ENCODE data around the gene UGT8. TPM values are rescaled to one million over a fixed set of nuclear protein-coding genes. Genes with fewer than 3 reads are reported as not detected.
"Not testable (repeated sequence)": the region's sequence is repeated elsewhere in the genome, so short reads cannot be mapped to it uniquely, and the experiment has no call there.

UGT8 gene
- total and polyA plus RNA-seq, 2 donors, result 0.19 to 0.30 TPM

DNA sequence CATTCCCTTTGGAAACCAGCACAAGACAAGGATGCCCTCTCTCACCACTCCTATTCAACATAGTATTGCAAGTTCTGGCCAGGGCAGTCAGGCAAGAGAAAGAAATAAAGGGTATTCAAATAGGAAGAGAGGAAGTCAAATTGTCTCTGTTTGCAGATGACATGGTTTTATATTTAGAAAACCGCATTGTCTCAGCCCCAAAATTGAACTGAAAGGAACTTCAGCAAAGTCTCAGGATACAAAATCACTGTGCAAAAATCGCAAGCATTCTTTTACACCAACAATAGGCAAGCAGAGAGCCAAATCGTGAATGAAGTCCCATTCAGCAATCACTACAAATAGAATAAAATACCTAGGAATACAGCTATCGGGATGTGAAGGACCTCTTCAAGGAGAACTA lies 72.1 kb downstream of the UGT8 start:
- not testable (repeated sequence) for H3K36me3 ChIP-seq (ENCODE audit: control insufficient read depth in 2 of 2, insufficient read depth in 2 of 2, low read length in 1 of 2); H3K27ac ChIP-seq (ENCODE audit: low read depth in 1 of 2, low read length in 1 of 2); H3K27me3 ChIP-seq (ENCODE audit: control insufficient read depth in 2 of 2, insufficient read depth in 1 of 2, low read length in 1 of 2); H3K9me3 ChIP-seq (ENCODE audit: control insufficient read depth in 2 of 2, insufficient read depth in 1 of 2, low read length in 1 of 2); H3K4me3 ChIP-seq (ENCODE audit: low read length in 2 of 2); DNase-seq (ENCODE audit: low read depth in 6 of 9, low spot score in 9 of 9); H3K4me1 ChIP-seq (ENCODE audit: control insufficient read depth in 2 of 2, insufficient read depth in 2 of 2, low read length in 2 of 2)
- 92% methylated on average over 4 of the region's 4 CpGs for WGBS

- no peak overlapping the region for H3K4me3 ChIP-seq (ENCODE audit: low read length in 2 of 2)
- 96% methylated on average over 2 of the region's 2 CpGs for WGBS
Measured at GRCh38 chr4:114673306-114673705, 74.7 kb downstream of the UGT8 start.

DNA sequence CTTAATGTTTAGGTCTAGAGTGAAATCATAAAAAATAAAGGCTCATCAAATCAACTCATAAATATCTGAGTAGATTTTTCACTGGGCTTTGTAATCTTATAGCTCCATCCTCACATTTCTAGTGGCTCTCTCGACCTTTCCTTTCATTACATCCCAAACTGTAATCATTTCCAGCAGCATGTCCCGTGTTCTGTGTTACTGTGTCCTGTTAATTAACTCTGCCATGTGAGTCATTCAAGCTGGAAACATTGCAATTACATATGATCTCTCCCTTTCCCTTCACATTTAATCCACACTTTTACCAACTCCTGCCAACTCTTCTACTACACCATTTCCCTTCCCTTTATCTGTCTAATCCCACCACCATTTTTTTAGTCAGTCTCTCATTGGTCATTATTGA lies 75.5 kb downstream of the UGT8 start:
- Histone ChIP-seq H3K36me3 (ENCODE audit: control insufficient read depth in 2 of 2, insufficient read depth in 2 of 2, low read length in 1 of 2) (no peaks in the 10 kb centered on the region), H3K4me3 (ENCODE audit: low read length in 2 of 2) (no peak overlapping the region), H3K4me1 (ENCODE audit: control insufficient read depth in 2 of 2, insufficient read depth in 2 of 2, low read length in 2 of 2) (no peaks in the 10 kb centered on the region), H3K27me3 (ENCODE audit: control insufficient read depth in 2 of 2, insufficient read depth in 1 of 2, low read length in 1 of 2) (no peaks in the 10 kb centered on the region), H3K9me3 (ENCODE audit: control insufficient read depth in 2 of 2, insufficient read depth in 1 of 2, low read length in 1 of 2) (no peaks in the 10 kb centered on the region), H3K27ac (ENCODE audit: low read depth in 1 of 2, low read length in 1 of 2) (no peak overlapping the region)
- WGBS, result 86% methylated on average over 2 of the region's 2 CpGs
- no peak for DNase-seq (ENCODE audit: low read depth in 6 of 9, low spot score in 9 of 9)

More at GRCh38 chr4:114673306-114673705, 74.7 kb downstream of the UGT8 start:
- no peaks in the 10 kb centered on the region for H3K4me1 ChIP-seq (ENCODE audit: control insufficient read depth in 2 of 2, insufficient read depth in 2 of 2, low read length in 2 of 2)
- no peak for DNase-seq (ENCODE audit: low read depth in 6 of 9, low spot score in 9 of 9)
- no peak overlapping the region for H3K27ac ChIP-seq (ENCODE audit: low read depth in 1 of 2, low read length in 1 of 2)
- no peaks in the 10 kb centered on the region for H3K27me3 ChIP-seq (ENCODE audit: control insufficient read depth in 2 of 2, insufficient read depth in 1 of 2, low read length in 1 of 2)
- no peaks in the 10 kb centered on the region for H3K9me3 ChIP-seq (ENCODE audit: control insufficient read depth in 2 of 2, insufficient read depth in 1 of 2, low read length in 1 of 2)
- H3K36me3 ChIP-seq (ENCODE audit: control insufficient read depth in 2 of 2, insufficient read depth in 2 of 2, low read length in 1 of 2), result no peaks in the 10 kb centered on the region

DNA sequence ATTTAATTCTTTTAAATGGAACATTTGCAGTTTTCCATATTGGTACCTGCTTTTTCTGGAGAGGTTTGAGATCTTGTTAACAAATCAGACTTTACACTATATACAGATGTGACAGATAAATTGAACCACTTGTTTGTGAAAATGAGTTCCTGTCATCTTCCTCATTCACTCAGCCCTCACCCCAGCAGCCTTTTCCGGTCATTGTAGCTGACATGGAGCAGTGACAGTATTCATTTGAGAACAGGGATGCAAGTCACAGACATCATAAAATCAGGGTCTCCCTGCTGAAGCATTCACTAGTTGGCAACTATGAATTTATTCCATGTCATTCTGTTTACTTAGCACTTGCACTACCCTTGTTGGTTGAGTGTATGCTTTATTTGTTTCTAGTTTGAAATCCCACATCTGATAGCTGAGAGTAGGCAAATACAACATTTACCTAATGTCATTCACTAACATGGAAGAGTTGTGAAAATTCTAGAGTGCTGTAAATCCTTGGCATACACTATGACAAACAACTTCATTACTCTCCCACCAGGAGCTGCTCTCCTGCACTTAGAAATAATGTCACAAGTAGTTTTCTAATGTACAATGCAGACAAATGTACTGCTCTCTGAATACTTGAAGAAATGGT lies 78.9 kb downstream of the UGT8 start:
- H3K27me3 ChIP-seq (ENCODE audit: control insufficient read depth in 2 of 2, insufficient read depth in 1 of 2, low read length in 1 of 2), result no peaks in the 10 kb centered on the region
- no peaks in the 10 kb centered on the region for H3K9me3 ChIP-seq (ENCODE audit: control insufficient read depth in 2 of 2, insufficient read depth in 1 of 2, low read length in 1 of 2)
- H3K4me1 ChIP-seq (ENCODE audit: control insufficient read depth in 2 of 2, insufficient read depth in 2 of 2, low read length in 2 of 2), result no peaks in the 10 kb centered on the region
- WGBS, result 84% methylated on average over 1 of the region's 1 CpG
- no peak overlapping the region for H3K27ac ChIP-seq (ENCODE audit: low read depth in 1 of 2, low read length in 1 of 2)
- H3K36me3 ChIP-seq (ENCODE audit: control insufficient read depth in 2 of 2, insufficient read depth in 2 of 2, low read length in 1 of 2), result no peaks in the 10 kb centered on the region
- no peak for DNase-seq (ENCODE audit: low read depth in 6 of 9, low spot score in 9 of 9)
- no peak overlapping the region for H3K4me3 ChIP-seq (ENCODE audit: low read length in 2 of 2)

DNA sequence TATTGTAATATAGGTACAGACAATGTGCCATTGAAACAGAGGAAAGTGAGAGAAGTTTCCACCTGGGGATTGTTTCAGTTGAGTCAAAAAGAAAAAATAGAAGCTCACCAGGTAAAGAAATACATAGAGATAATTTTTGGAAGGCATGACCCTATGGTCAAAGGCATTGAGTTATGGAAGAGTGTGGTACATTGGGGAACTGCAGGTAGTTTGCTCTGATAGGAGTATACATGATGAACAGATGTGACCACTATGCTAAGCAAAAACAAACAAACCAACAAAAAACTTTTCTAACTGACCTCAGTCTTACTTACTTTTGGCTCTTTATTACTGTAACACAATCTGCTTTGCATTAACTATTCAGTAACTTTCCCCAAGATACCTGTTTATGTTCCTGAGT lies 85.9 kb downstream of the UGT8 start:
- Histone ChIP-seq H3K4me1 (ENCODE audit: control insufficient read depth in 2 of 2, insufficient read depth in 2 of 2, low read length in 2 of 2) (no peaks in the 10 kb centered on the region), H3K36me3 (ENCODE audit: control insufficient read depth in 2 of 2, insufficient read depth in 2 of 2, low read length in 1 of 2) (no peaks in the 10 kb centered on the region), H3K27ac (ENCODE audit: low read depth in 1 of 2, low read length in 1 of 2) (no peak overlapping the region), H3K4me3 (ENCODE audit: low read length in 2 of 2) (no peak overlapping the region), H3K9me3 (ENCODE audit: control insufficient read depth in 2 of 2, insufficient read depth in 1 of 2, low read length in 1 of 2) (no peaks in the 10 kb centered on the region), H3K27me3 (ENCODE audit: control insufficient read depth in 2 of 2, insufficient read depth in 1 of 2, low read length in 1 of 2) (no peaks in the 10 kb centered on the region)
- DNase-seq (ENCODE audit: low read depth in 6 of 9, low spot score in 9 of 9), result no peak

DNA sequence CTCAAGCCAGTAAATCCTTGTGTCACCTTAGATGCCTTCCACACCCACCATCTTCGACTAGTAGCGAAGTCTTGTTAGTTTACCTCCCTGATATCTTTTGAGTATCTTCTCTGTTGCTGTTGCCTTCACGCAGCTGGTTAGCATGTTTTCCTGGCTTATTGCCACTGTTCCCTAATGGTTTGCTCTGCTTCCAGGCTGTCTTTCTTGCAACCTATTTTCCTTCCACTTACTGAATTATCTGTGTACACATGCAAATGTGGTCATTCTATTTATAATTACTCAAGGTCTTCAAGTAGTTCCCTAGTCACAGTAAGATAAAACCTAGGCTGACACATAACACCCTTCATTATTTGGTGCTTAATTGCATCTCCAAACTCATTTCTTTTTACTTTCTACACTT lies 89.5 kb downstream of the UGT8 start:
- no peaks in the 10 kb centered on the region for H3K4me1 ChIP-seq (ENCODE audit: control insufficient read depth in 2 of 2, insufficient read depth in 2 of 2, low read length in 2 of 2)
- H3K27ac ChIP-seq (ENCODE audit: low read depth in 1 of 2, low read length in 1 of 2), result no peak overlapping the region
- 92% methylated on average over 3 of the region's 3 CpGs for WGBS
- H3K27me3 ChIP-seq (ENCODE audit: control insufficient read depth in 2 of 2, insufficient read depth in 1 of 2, low read length in 1 of 2), result no peaks in the 10 kb centered on the region
- H3K36me3 ChIP-seq (ENCODE audit: control insufficient read depth in 2 of 2, insufficient read depth in 2 of 2, low read length in 1 of 2), result no peaks in the 10 kb centered on the region
- no peaks in the 10 kb centered on the region for H3K9me3 ChIP-seq (ENCODE audit: control insufficient read depth in 2 of 2, insufficient read depth in 1 of 2, low read length in 1 of 2)
- no peak for DNase-seq (ENCODE audit: low read depth in 6 of 9, low spot score in 9 of 9)
- no peak overlapping the region for H3K4me3 ChIP-seq (ENCODE audit: low read length in 2 of 2)

DNA sequence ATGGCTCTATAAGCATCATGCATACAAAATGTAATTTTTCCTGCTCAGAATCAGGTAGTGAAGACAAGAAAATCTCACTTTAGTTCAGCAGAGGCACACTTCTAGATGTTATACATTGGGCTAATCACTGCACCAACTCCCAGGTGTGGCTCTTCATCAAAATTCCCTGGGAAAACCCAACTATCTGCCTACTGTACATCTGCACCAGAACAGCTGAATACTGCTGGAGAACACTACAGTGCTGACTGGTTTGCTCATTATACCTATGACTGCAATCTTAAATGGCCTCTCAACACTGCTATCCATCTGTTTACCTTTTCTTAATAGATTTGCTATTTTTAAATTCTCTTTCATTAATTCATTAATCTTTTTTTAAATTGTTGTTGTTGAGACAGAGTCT lies 92.0 kb downstream of the UGT8 start:
- Histone ChIP-seq H3K9me3 (ENCODE audit: control insufficient read depth in 2 of 2, insufficient read depth in 1 of 2, low read length in 1 of 2) (no peaks in the 10 kb centered on the region), H3K36me3 (ENCODE audit: control insufficient read depth in 2 of 2, insufficient read depth in 2 of 2, low read length in 1 of 2) (no peaks in the 10 kb centered on the region), H3K27me3 (ENCODE audit: control insufficient read depth in 2 of 2, insufficient read depth in 1 of 2, low read length in 1 of 2) (no peaks in the 10 kb centered on the region), H3K27ac (ENCODE audit: low read depth in 1 of 2, low read length in 1 of 2) (no peak overlapping the region), H3K4me1 (ENCODE audit: control insufficient read depth in 2 of 2, insufficient read depth in 2 of 2, low read length in 2 of 2) (no peaks in the 10 kb centered on the region), H3K4me3 (ENCODE audit: low read length in 2 of 2) (no peak overlapping the region)
- DNase-seq (ENCODE audit: low read depth in 6 of 9, low spot score in 9 of 9), result no peak

- Histone ChIP-seq H3K4me3 (ENCODE audit: low read length in 2 of 2) (no peak overlapping the region), H3K27ac (ENCODE audit: low read depth in 1 of 2, low read length in 1 of 2) (no peak overlapping the region), H3K4me1 (ENCODE audit: control insufficient read depth in 2 of 2, insufficient read depth in 2 of 2, low read length in 2 of 2) (no peaks in the 10 kb centered on the region), H3K9me3 (ENCODE audit: control insufficient read depth in 2 of 2, insufficient read depth in 1 of 2, low read length in 1 of 2) (no peaks in the 10 kb centered on the region), H3K27me3 (ENCODE audit: control insufficient read depth in 2 of 2, insufficient read depth in 1 of 2, low read length in 1 of 2) (no peaks in the 10 kb centered on the region), H3K36me3 (ENCODE audit: control insufficient read depth in 2 of 2, insufficient read depth in 2 of 2, low read length in 1 of 2) (no peaks in the 10 kb centered on the region)
- WGBS, result 86% methylated on average over 1 of the region's 1 CpG
- no peak for DNase-seq (ENCODE audit: low read depth in 6 of 9, low spot score in 9 of 9)
Measured at GRCh38 chr4:114691865-114692264, 93.3 kb downstream of the UGT8 start.

DNA sequence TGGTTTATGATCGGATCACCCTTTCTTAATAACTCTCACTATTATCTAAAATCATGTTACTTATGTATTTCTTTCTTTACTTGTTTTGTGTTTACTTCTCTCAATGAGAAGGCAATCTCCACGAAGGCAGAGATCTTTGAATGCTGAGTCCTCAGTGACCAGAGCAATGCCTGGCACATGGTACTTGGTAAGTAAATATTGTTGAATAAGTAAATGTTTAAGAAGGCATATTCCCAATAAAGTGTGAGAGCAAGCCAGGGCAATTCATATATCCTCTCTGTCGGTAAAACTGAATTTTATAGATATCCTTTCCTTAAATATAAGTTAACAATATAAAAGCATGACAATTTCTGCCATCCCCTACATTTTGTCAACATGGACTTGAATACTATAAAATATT lies 94.4 kb downstream of the UGT8 start:
- DNase-seq (ENCODE audit: low read depth in 6 of 9, low spot score in 9 of 9), result no peak

DNA sequence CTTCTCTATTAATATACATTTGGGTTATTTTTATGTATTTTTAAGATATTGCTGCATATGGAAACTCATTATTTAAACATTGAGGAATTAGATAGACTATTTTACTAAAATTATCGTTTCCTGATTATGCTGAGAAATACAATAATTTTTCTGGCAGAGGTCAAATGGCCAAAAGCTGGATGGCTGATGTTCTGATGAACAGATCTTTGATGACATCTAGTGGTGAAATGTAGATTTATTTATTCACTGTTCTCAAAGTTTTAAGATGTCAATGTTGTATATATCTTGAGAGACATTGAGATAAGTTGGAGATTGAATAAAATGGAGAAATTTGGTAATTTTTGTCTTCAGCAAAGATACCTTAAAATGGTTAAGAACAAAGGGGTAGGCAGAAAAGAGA lies 96.2 kb downstream of the UGT8 start:
- Histone ChIP-seq H3K27ac (ENCODE audit: low read depth in 1 of 2, low read length in 1 of 2) (no peak overlapping the region), H3K27me3 (ENCODE audit: control insufficient read depth in 2 of 2, insufficient read depth in 1 of 2, low read length in 1 of 2) (no peaks in the 10 kb centered on the region), H3K9me3 (ENCODE audit: control insufficient read depth in 2 of 2, insufficient read depth in 1 of 2, low read length in 1 of 2) (no peaks in the 10 kb centered on the region), H3K4me3 (ENCODE audit: low read length in 2 of 2) (no peak overlapping the region), H3K4me1 (ENCODE audit: control insufficient read depth in 2 of 2, insufficient read depth in 2 of 2, low read length in 2 of 2) (no peaks in the 10 kb centered on the region), H3K36me3 (ENCODE audit: control insufficient read depth in 2 of 2, insufficient read depth in 2 of 2, low read length in 1 of 2) (no peaks in the 10 kb centered on the region)
- peak in 5 of 9 donors; percentile 0 to 28 (median 2) for DNase-seq (ENCODE audit: low read depth in 6 of 9, low spot score in 9 of 9)
- 11% methylated on average over 1 of the region's 1 CpG for WGBS

More for the DNA sequence above, 94.4 kb downstream of the UGT8 start:
- H3K4me1 ChIP-seq (ENCODE audit: control insufficient read depth in 2 of 2, insufficient read depth in 2 of 2, low read length in 2 of 2), result no peaks in the 10 kb centered on the region
- H3K4me3 ChIP-seq (ENCODE audit: low read length in 2 of 2), result no peak overlapping the region
- 93% methylated on average over 3 of the region's 3 CpGs for WGBS
- no peaks in the 10 kb centered on the region for H3K36me3 ChIP-seq (ENCODE audit: control insufficient read depth in 2 of 2, insufficient read depth in 2 of 2, low read length in 1 of 2)
- H3K27ac ChIP-seq (ENCODE audit: low read depth in 1 of 2, low read length in 1 of 2), result no peak overlapping the region
- H3K27me3 ChIP-seq (ENCODE audit: control insufficient read depth in 2 of 2, insufficient read depth in 1 of 2, low read length in 1 of 2), result no peaks in the 10 kb centered on the region
- no peaks in the 10 kb centered on the region for H3K9me3 ChIP-seq (ENCODE audit: control insufficient read depth in 2 of 2, insufficient read depth in 1 of 2, low read length in 1 of 2)
